ENCODE data around the gene DGKI.

- no peak for TF ChIP-seq POLR2A (IDR thresholded peaks at IDR 0.05)
- TF ChIP-seq, protein P1, sequence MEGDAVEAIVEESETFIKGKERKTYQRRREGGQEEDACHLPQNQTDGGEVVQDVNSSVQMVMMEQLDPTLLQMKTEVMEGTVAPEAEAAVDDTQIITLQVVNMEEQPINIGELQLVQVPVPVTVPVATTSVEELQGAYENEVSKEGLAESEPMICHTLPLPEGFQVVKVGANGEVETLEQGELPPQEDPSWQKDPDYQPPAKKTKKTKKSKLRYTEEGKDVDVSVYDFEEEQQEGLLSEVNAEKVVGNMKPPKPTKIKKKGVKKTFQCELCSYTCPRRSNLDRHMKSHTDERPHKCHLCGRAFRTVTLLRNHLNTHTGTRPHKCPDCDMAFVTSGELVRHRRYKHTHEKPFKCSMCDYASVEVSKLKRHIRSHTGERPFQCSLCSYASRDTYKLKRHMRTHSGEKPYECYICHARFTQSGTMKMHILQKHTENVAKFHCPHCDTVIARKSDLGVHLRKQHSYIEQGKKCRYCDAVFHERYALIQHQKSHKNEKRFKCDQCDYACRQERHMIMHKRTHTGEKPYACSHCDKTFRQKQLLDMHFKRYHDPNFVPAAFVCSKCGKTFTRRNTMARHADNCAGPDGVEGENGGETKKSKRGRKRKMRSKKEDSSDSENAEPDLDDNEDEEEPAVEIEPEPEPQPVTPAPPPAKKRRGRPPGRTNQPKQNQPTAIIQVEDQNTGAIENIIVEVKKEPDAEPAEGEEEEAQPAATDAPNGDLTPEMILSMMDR (IDR thresholded peaks at IDR 0.05 in 8 of 11, conservative IDR thresholded peaks at IDR 0.05 in 3 of 11): no peak
These were observed 282.8 kb downstream of the DGKI start for GRCh38 chr7:137563981-137564380.

Data from spleen (tissue), 7 donors.